Neural progenitor cell (in vitro differentiated cells): ENCODE measurements around the gene NCOA4. TPM values are rescaled to one million over a fixed set of nuclear protein-coding genes. Genes with fewer than 3 reads are reported as not detected.
A peak's percentile ranks its signal among the peaks of the same experiment; 100 is the strongest.

Experiments
- DNase-seq: peaks from one replicate; pipeline ENCODE4 v3.0.0-alpha.2; 2016; ENCODE audit warnings: low spot score
- H2AFZ ChIP-seq: fragments of 200-600 bp; sonication (generic); replicated peaks from 2 replicates; pipeline ENCODE4 v1.6.1; 2016; ENCODE audit warnings: antibody characterized with exemption
- H3F3A ChIP-seq: fragments of 200-600 bp; sonication (generic); 2 replicates; pipeline ENCODE4 v1.6.1; 2016; ENCODE audit warnings: antibody characterized with exemption, low read depth
- H3K27ac ChIP-seq: fragments of 200-600 bp; sonication (generic); 2 replicates; pipeline ENCODE4 v1.5.1; 2016; ENCODE audit warnings: mild to moderate bottlenecking
- H3K27me3 ChIP-seq: fragments of 200-600 bp; sonication (generic); 2 replicates; pipeline ENCODE4 v1.6.1; 2016; ENCODE audit warnings: mild to moderate bottlenecking, moderate library complexity
- H3K36me3 ChIP-seq: fragments of 200-600 bp; sonication (generic); 2 replicates; pipeline ENCODE4 v1.5.1; 2016
- H3K4me1 ChIP-seq: fragments of 200-600 bp; sonication (generic); 2 replicates; pipeline ENCODE4 v1.6.1; 2016; ENCODE audit warnings: mixed run types
- H3K4me2 ChIP-seq: fragments of 200-600 bp; sonication (generic); 2 replicates; pipeline ENCODE4 v1.6.1; 2016
- H3K4me3 ChIP-seq: fragments of 200-600 bp; sonication (generic); 2 replicates; pipeline ENCODE4 v1.5.1; 2016
- H3K79me2 ChIP-seq: fragments of 200-600 bp; sonication (generic); 2 replicates; pipeline ENCODE4 v1.6.1; 2016; ENCODE audit warnings: low read depth
- H3K9ac ChIP-seq: fragments of 200-600 bp; sonication (generic); 2 replicates; pipeline ENCODE4 v1.6.1; 2016
- H3K9me3 ChIP-seq: fragments of 200-600 bp; sonication (generic); 2 replicates; pipeline ENCODE4 v1.5.1; 2016; ENCODE audit warnings: low read depth
- H4K20me1 ChIP-seq: fragments of 200-600 bp; sonication (generic); 2 replicates; pipeline ENCODE4 v1.6.1; 2016; ENCODE audit warnings: low read depth
- H3K27ac Mint-ChIP-seq: 3 replicates; pipeline ENCODE4 v1.8.0; 2021; ENCODE audit warnings: mixed read lengths
- H3K27me3 Mint-ChIP-seq: 2 replicates; pipeline ENCODE4 v1.8.0; 2022; ENCODE audit warnings: low read depth, mild to moderate bottlenecking, inconsistent platforms, moderate library complexity, mixed read lengths; ENCODE audit not compliant: insufficient read depth
- H3K36me3 Mint-ChIP-seq: 3 replicates; pipeline ENCODE4 v1.8.0; 2021; ENCODE audit warnings: mixed read lengths
- H3K4me1 Mint-ChIP-seq: 3 replicates; pipeline ENCODE4 v1.8.0; 2021; ENCODE audit warnings: mixed read lengths
- H3K4me3 Mint-ChIP-seq: 3 replicates; pipeline ENCODE4 v1.8.0; 2021; ENCODE audit warnings: mild to moderate bottlenecking, moderate library complexity, mixed read lengths
- H3K9me3 Mint-ChIP-seq: 3 replicates; pipeline ENCODE4 v1.8.0; 2020; ENCODE audit warnings: mixed read lengths
- EZH2 ChIP-seq: fragments of 200-600 bp; sonication (generic); IDR thresholded peaks from 2 replicates; pipeline ENCODE4 v1.6.1; 2017; ENCODE audit warnings: antibody characterized with exemption, mild to moderate bottlenecking, moderate library complexity
- EZH2phosphoT487 ChIP-seq: fragments of 200-600 bp; sonication (generic); IDR thresholded peaks from 2 replicates; pipeline ENCODE4 v1.6.1; 2017; ENCODE audit warnings: antibody characterized with exemption
- total RNA-seq: library from RNA; depleted of rRNA; stranded (reverse); fragments of >200 nt; gene quantifications from 2 replicates; pipeline ENCODE4 v1.2.3, GENCODE V29; 2015; ENCODE audit warnings: low replicate concordance
- TF ChIP-seq, protein P1 (sequence below): fragments of 200-600 bp; sonication (generic); IDR thresholded peaks from 2 replicates; pipeline ENCODE4 v1.5.1; 2017; ENCODE audit warnings: antibody characterized with exemption, mild to moderate bottlenecking

Gene NCOA4
- total RNA-seq, 1 donor from 2014 or later, result 91.7 TPM

DNA sequence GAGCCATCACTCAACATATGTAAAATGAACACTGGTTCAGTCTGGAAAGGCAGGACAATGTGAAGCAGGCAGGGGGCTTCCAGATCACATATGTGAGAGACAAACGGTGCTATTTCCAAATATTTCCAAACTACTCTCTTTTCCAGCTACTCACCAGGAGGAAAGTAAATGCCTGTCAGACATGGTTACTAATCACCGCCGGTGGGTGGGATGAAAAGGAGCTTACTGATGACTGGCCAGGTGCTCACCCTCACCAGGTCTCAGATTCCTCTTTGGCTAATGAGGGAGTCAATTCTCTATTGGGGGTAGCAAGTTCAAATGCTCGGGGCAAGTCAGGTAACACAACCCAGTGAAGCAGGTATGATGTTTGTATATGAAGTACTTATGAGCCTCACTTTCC, 25.3 kb upstream of the NCOA4 start:
- Histone ChIP-seq H2AFZ (no peak overlapping the region), H3F3A (peaks cover 9% of the 10 kb centered on the region), H3K4me2 (no peak overlapping the region), H3K4me1 (peaks cover 16% of the 10 kb centered on the region), H3K9me3 (no peaks in the 10 kb centered on the region), H3K36me3 (no peaks in the 10 kb centered on the region), H3K79me2 (no peaks in the 10 kb centered on the region), H3K9ac (no peak overlapping the region), H4K20me1 (no peaks in the 10 kb centered on the region), H3K4me3 (no peak overlapping the region), H3K27ac (no peak overlapping the region), H3K27me3 (peaks cover 10% of the 10 kb centered on the region)
- no peaks in the 10 kb centered on the region for H3K4me1 Mint-ChIP-seq
- H3K4me3 Mint-ChIP-seq, result no peak overlapping the region
- peaks cover 14% of the 10 kb centered on the region for H3K27me3 Mint-ChIP-seq
- DNase-seq, result no peak
- H3K27ac Mint-ChIP-seq, result no peak overlapping the region
- no peaks in the 10 kb centered on the region for H3K36me3 Mint-ChIP-seq
- H3K9me3 Mint-ChIP-seq, result peaks cover 7% of the 10 kb centered on the region
- TF ChIP-seq, protein P1, sequence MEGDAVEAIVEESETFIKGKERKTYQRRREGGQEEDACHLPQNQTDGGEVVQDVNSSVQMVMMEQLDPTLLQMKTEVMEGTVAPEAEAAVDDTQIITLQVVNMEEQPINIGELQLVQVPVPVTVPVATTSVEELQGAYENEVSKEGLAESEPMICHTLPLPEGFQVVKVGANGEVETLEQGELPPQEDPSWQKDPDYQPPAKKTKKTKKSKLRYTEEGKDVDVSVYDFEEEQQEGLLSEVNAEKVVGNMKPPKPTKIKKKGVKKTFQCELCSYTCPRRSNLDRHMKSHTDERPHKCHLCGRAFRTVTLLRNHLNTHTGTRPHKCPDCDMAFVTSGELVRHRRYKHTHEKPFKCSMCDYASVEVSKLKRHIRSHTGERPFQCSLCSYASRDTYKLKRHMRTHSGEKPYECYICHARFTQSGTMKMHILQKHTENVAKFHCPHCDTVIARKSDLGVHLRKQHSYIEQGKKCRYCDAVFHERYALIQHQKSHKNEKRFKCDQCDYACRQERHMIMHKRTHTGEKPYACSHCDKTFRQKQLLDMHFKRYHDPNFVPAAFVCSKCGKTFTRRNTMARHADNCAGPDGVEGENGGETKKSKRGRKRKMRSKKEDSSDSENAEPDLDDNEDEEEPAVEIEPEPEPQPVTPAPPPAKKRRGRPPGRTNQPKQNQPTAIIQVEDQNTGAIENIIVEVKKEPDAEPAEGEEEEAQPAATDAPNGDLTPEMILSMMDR, result no peak
- TF ChIP-seq EZH2, result no peak
- no peak for TF ChIP-seq EZH2phosphoT487

DNA sequence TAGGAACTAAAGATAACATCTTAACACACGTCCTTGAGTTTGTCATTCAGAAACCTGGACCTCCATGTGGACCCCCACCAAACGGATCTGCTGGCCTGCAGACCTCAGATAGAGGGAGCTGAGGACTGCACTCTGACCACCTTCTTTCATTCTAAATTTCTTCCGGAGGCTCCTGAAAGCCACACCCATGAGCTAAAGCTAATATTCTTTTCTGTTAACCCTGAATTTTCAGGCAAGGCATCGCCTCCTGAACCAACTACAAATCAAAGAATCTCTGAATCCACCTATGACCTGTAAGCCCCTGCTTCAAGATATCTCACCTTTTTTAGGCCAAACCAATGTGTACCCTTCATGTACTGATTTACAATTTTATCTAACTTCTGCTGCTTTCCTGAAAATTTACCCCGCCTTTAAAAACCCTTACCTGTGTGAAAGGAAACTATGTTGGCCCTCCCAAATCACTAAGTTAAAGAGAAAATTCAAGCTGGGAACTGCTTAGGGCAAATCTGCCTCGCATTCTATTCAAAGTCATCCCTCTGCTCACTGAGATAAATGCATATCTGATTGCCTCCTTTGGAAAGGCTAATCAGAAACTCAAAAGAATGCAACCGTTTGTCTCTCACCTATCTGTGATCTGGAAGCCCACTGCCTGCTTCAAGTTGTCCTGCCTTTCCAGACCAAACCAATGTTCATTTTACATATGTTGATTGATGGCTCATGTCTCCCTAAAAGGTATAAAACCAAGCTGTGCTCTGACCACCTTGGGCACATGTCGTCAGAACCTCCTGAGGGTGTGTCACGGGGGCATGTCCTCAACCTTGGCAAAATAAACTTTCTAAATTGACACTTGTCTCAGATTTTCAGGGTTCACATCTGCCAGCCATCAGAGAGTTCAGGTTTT, 23.4 kb upstream of the NCOA4 start:
- peaks cover 7% of the 10 kb centered on the region for H3K9me3 Mint-ChIP-seq
- Histone ChIP-seq H3F3A (peaks cover 9% of the 10 kb centered on the region), H3K4me2 (no peak overlapping the region), H4K20me1 (no peaks in the 10 kb centered on the region), H3K36me3 (no peaks in the 10 kb centered on the region), H3K27me3 (peaks cover 10% of the 10 kb centered on the region), H2AFZ (no peak overlapping the region), H3K4me3 (no peak overlapping the region), H3K27ac (no peak overlapping the region), H3K9me3 (no peaks in the 10 kb centered on the region), H3K9ac (no peak overlapping the region), H3K4me1 (peaks cover 16% of the 10 kb centered on the region), H3K79me2 (no peaks in the 10 kb centered on the region)
- H3K27ac Mint-ChIP-seq, result no peak overlapping the region
- peaks cover 14% of the 10 kb centered on the region for H3K27me3 Mint-ChIP-seq
- TF ChIP-seq, protein P1, result no peak
- TF ChIP-seq EZH2phosphoT487 (no peak), EZH2 (no peak)
- no peaks in the 10 kb centered on the region for H3K4me1 Mint-ChIP-seq
- no peaks in the 10 kb centered on the region for H3K36me3 Mint-ChIP-seq
- H3K4me3 Mint-ChIP-seq, result no peak overlapping the region
- no peak for DNase-seq

DNA sequence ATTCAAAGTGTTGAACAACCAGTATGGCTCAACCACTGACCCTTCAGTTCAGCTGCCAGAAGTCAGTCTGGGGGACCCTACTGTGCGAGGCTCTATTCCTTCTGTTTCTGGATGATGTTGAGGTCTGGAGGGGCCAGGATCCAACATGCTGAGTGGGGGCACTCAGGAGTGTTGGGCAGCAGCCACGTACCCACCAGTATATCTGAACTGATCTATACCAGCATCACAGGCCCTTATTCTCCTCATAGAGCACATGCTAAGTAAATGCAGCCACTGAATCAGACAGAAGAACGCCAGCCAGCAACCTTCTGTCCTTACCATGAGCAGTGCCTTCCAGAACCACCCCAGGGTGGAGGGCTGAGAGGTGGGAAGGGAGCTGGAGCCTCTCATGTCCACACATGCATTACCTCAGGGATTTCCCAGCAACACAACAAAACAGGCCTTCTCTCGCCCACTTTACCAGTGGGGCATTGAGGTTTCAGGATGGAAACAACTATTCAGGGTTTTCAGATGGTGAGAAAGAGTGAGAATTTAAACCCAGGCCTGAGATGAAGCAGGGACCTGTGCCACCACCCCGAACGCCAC, 22.5 kb upstream of the NCOA4 start:
- Histone ChIP-seq H3K79me2 (no peaks in the 10 kb centered on the region), H3K27me3 (peaks cover 10% of the 10 kb centered on the region), H3K27ac (peak overlapping the region; percentile 9), H3K4me2 (no peak overlapping the region), H4K20me1 (no peaks in the 10 kb centered on the region), H3F3A (peaks cover 9% of the 10 kb centered on the region), H3K4me1 (peaks cover 16% of the 10 kb centered on the region), H3K9me3 (no peaks in the 10 kb centered on the region), H3K4me3 (no peak overlapping the region), H3K36me3 (no peaks in the 10 kb centered on the region), H3K9ac (no peak overlapping the region), H2AFZ (peak overlapping the region; percentile 27)
- Mint-ChIP-seq H3K4me1 (peaks cover 3% of the 10 kb centered on the region), H3K27ac (no peak overlapping the region), H3K9me3 (peaks cover 7% of the 10 kb centered on the region), H3K36me3 (no peaks in the 10 kb centered on the region), H3K4me3 (no peak overlapping the region), H3K27me3 (peaks cover 9% of the 10 kb centered on the region)
- DNase-seq, result peak; percentile 9
- TF ChIP-seq, protein P1, result no peak
- TF ChIP-seq EZH2phosphoT487 (no peak), EZH2 (no peak)
